Measurements from ENCODE around the gene GCNT4.
A peak's percentile ranks its signal among the peaks of the same experiment; 100 is the strongest.

GCNT4 gene

GRCh38 chr5:75021800-75022199 lies 30.6 kb downstream of the GCNT4 start:
- Histone ChIP-seq H3K4me3 (ENCODE audit: insufficient read depth in 1 of 2, low read depth in 1 of 2, low read length in 2 of 2) (no peak overlapping the region), H2AFZ (ENCODE audit: low read depth, low read length) (no peak overlapping the region), H3K4me1 (ENCODE audit: control insufficient read depth, insufficient read depth, low read depth, low read length) (peaks cover 4% of the 10 kb centered on the region), H2BK15ac (ENCODE audit: low read depth, poor library complexity, severe bottlenecking) (no peak overlapping the region), H3K4me2 (ENCODE audit: low read length, poor library complexity, severe bottlenecking) (no peak overlapping the region), H3K27ac (ENCODE audit: low read length, poor library complexity, severe bottlenecking) (no peak overlapping the region), H3K27me3 (ENCODE audit: control insufficient read depth in 1 of 2, insufficient read depth in 1 of 2, low read length in 2 of 2) (no peaks in the 10 kb centered on the region), H3K23ac (ENCODE audit: low read length in 2 of 2) (no peak overlapping the region), H2BK12ac (ENCODE audit: low read length in 2 of 2) (no peak overlapping the region), H3K4ac (ENCODE audit: low read depth in 1 of 2, low read length in 2 of 2) (no peak overlapping the region), H2AK5ac (ENCODE audit: low read length, severe bottlenecking) (no peak overlapping the region), H3K14ac (ENCODE audit: low read length in 2 of 2) (no peak overlapping the region), H3K18ac (ENCODE audit: low read depth in 1 of 2, low read length in 2 of 2) (no peak overlapping the region), H4K8ac (ENCODE audit: low read length) (no peak overlapping the region), H3K9me3 (ENCODE audit: control insufficient read depth, low read length) (no peaks in the 10 kb centered on the region), H3K79me1 (replicated peaks; ENCODE audit: low read length, poor library complexity, severe bottlenecking) (no peaks in the 10 kb centered on the region), H3K9ac (ENCODE audit: low read length) (no peak overlapping the region), H3K36me3 (ENCODE audit: control insufficient read depth in 1 of 2, insufficient read depth in 2 of 2, low read depth in 1 of 2, low read length in 2 of 2) (no peaks in the 10 kb centered on the region), H2BK5ac (ENCODE audit: low read depth, low read length, poor library complexity, severe bottlenecking) (no peak overlapping the region), H2BK120ac (ENCODE audit: low read depth, low read length) (no peak overlapping the region), H4K91ac (ENCODE audit: low read length) (no peak overlapping the region)
- 82% methylated on average over 2 of the region's 4 CpGs for WGBS
- no peak for DNase-seq

- no peak overlapping the region for H2BK12ac ChIP-seq (ENCODE audit: low read length in 2 of 2)
- H3K4me1 ChIP-seq (ENCODE audit: control insufficient read depth, insufficient read depth, low read depth, low read length), result peaks cover 4% of the 10 kb centered on the region
- no peak overlapping the region for H3K4me3 ChIP-seq (ENCODE audit: insufficient read depth in 1 of 2, low read depth in 1 of 2, low read length in 2 of 2)
- no peaks in the 10 kb centered on the region for H3K9me3 ChIP-seq (ENCODE audit: control insufficient read depth, low read length)
- H2BK5ac ChIP-seq (ENCODE audit: low read depth, low read length, poor library complexity, severe bottlenecking), result no peak overlapping the region
- no peaks in the 10 kb centered on the region for H3K36me3 ChIP-seq (ENCODE audit: control insufficient read depth in 1 of 2, insufficient read depth in 2 of 2, low read depth in 1 of 2, low read length in 2 of 2)
- no peak overlapping the region for H3K4me2 ChIP-seq (ENCODE audit: low read length, poor library complexity, severe bottlenecking)
- H4K8ac ChIP-seq (ENCODE audit: low read length), result no peak overlapping the region
- H3K9ac ChIP-seq (ENCODE audit: low read length), result no peak overlapping the region
- no peak overlapping the region for H4K91ac ChIP-seq (ENCODE audit: low read length)
- DNase-seq, result no peak
- no peak overlapping the region for H3K4ac ChIP-seq (ENCODE audit: low read depth in 1 of 2, low read length in 2 of 2)
- H3K18ac ChIP-seq (ENCODE audit: low read depth in 1 of 2, low read length in 2 of 2), result no peak overlapping the region
- no peak overlapping the region for H3K27ac ChIP-seq (ENCODE audit: low read length, poor library complexity, severe bottlenecking)
- no peak overlapping the region for H2BK15ac ChIP-seq (ENCODE audit: low read depth, poor library complexity, severe bottlenecking)
- no peaks in the 10 kb centered on the region for H3K79me1 ChIP-seq (replicated peaks; ENCODE audit: low read length, poor library complexity, severe bottlenecking)
- H2AK5ac ChIP-seq (ENCODE audit: low read length, severe bottlenecking), result no peak overlapping the region
- no peaks in the 10 kb centered on the region for H3K27me3 ChIP-seq (ENCODE audit: control insufficient read depth in 1 of 2, insufficient read depth in 1 of 2, low read length in 2 of 2)
- no peak overlapping the region for H2BK120ac ChIP-seq (ENCODE audit: low read depth, low read length)
- 94% methylated on average over 3 of the region's 3 CpGs for WGBS
- H3K23ac ChIP-seq (ENCODE audit: low read length in 2 of 2), result no peak overlapping the region
- H2AFZ ChIP-seq (ENCODE audit: low read depth, low read length), result no peak overlapping the region
- no peak overlapping the region for H3K14ac ChIP-seq (ENCODE audit: low read length in 2 of 2)
Observed at GRCh38 chr5:75021219-75021618, 31.1 kb downstream of the GCNT4 start.

DNA sequence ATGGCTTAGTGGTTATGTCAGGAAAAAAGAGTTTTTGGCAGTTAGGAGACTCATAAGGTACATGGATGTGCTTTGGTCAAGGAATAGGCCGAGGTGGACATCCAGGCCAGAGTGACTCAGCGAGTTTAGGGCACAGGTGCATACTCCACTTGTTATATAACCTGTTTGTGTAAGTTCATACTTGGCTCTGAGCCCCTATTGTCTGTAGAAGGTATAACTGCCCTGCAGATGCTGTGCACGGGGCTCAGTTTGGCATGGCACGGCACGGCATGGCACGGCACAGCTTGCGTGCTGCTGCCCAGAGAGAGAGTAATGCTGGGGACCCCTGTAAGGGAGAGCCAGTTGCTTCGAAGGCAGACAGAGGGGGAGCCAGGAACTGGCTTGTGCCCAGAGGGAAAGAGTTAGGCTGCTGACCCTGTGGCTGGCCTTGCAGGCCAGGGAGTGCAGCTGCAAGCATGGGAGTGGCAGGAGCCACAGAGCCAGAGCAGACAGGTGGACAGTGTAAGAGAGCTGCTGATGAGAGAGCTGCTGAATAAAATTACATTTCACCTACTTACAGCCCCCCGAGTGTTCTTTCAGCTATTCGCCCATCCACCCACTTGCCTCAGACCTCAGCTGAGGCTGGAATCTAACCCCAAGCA lies 32.2 kb downstream of the GCNT4 start:
- Histone ChIP-seq H3K4ac (ENCODE audit: low read depth in 1 of 2, low read length in 2 of 2) (no peak overlapping the region), H3K79me1 (replicated peaks; ENCODE audit: low read length, poor library complexity, severe bottlenecking) (no peaks in the 10 kb centered on the region), H2AFZ (ENCODE audit: low read depth, low read length) (no peak overlapping the region), H4K8ac (ENCODE audit: low read length) (no peak overlapping the region), H3K36me3 (ENCODE audit: control insufficient read depth in 1 of 2, insufficient read depth in 2 of 2, low read depth in 1 of 2, low read length in 2 of 2) (no peaks in the 10 kb centered on the region), H3K9ac (ENCODE audit: low read length) (no peak overlapping the region), H4K91ac (ENCODE audit: low read length) (peak overlapping the region; percentile 9), H3K18ac (ENCODE audit: low read depth in 1 of 2, low read length in 2 of 2) (no peak overlapping the region), H2AK5ac (ENCODE audit: low read length, severe bottlenecking) (no peak overlapping the region), H2BK15ac (ENCODE audit: low read depth, poor library complexity, severe bottlenecking) (no peak overlapping the region), H3K4me1 (ENCODE audit: control insufficient read depth, insufficient read depth, low read depth, low read length) (peaks cover 4% of the 10 kb centered on the region), H3K27ac (ENCODE audit: low read length, poor library complexity, severe bottlenecking) (no peak overlapping the region), H3K4me2 (ENCODE audit: low read length, poor library complexity, severe bottlenecking) (no peak overlapping the region), H3K9me3 (ENCODE audit: control insufficient read depth, low read length) (no peaks in the 10 kb centered on the region), H3K27me3 (ENCODE audit: control insufficient read depth in 1 of 2, insufficient read depth in 1 of 2, low read length in 2 of 2) (no peaks in the 10 kb centered on the region), H2BK12ac (ENCODE audit: low read length in 2 of 2) (no peak overlapping the region), H2BK120ac (ENCODE audit: low read depth, low read length) (no peak overlapping the region), H3K14ac (ENCODE audit: low read length in 2 of 2) (no peak overlapping the region), H3K4me3 (ENCODE audit: insufficient read depth in 1 of 2, low read depth in 1 of 2, low read length in 2 of 2) (no peak overlapping the region), H2BK5ac (ENCODE audit: low read depth, low read length, poor library complexity, severe bottlenecking) (no peak overlapping the region), H3K23ac (ENCODE audit: low read length in 2 of 2) (no peak overlapping the region)
- WGBS, result 94% methylated on average over 10 of the region's 10 CpGs
- no peak for DNase-seq

- Histone ChIP-seq H3K4me1 (ENCODE audit: control insufficient read depth, insufficient read depth, low read depth, low read length) (peaks cover 2% of the 10 kb centered on the region), H3K27ac (ENCODE audit: low read length, poor library complexity, severe bottlenecking) (no peak overlapping the region), H3K4me3 (ENCODE audit: insufficient read depth in 1 of 2, low read depth in 1 of 2, low read length in 2 of 2) (no peak overlapping the region), H3K36me3 (ENCODE audit: control insufficient read depth in 1 of 2, insufficient read depth in 2 of 2, low read depth in 1 of 2, low read length in 2 of 2) (no peaks in the 10 kb centered on the region), H3K14ac (ENCODE audit: low read length in 2 of 2) (peak overlapping the region in 1 of 2 experiments; percentile 35), H2BK15ac (ENCODE audit: low read depth, poor library complexity, severe bottlenecking) (no peak overlapping the region), H2AK5ac (ENCODE audit: low read length, severe bottlenecking) (no peak overlapping the region), H3K4me2 (ENCODE audit: low read length, poor library complexity, severe bottlenecking) (no peak overlapping the region), H3K27me3 (ENCODE audit: control insufficient read depth in 1 of 2, insufficient read depth in 1 of 2, low read length in 2 of 2) (no peaks in the 10 kb centered on the region), H3K9me3 (ENCODE audit: control insufficient read depth, low read length) (no peaks in the 10 kb centered on the region), H2BK5ac (ENCODE audit: low read depth, low read length, poor library complexity, severe bottlenecking) (no peak overlapping the region), H3K4ac (ENCODE audit: low read depth in 1 of 2, low read length in 2 of 2) (no peak overlapping the region), H4K8ac (ENCODE audit: low read length) (no peak overlapping the region), H3K18ac (ENCODE audit: low read depth in 1 of 2, low read length in 2 of 2) (no peak overlapping the region), H2AFZ (ENCODE audit: low read depth, low read length) (no peak overlapping the region), H3K23ac (ENCODE audit: low read length in 2 of 2) (no peak overlapping the region), H4K91ac (ENCODE audit: low read length) (no peak overlapping the region), H3K9ac (ENCODE audit: low read length) (no peak overlapping the region), H3K79me1 (replicated peaks; ENCODE audit: low read length, poor library complexity, severe bottlenecking) (no peaks in the 10 kb centered on the region), H2BK120ac (ENCODE audit: low read depth, low read length) (no peak overlapping the region), H2BK12ac (ENCODE audit: low read length in 2 of 2) (no peak overlapping the region)
- no peak for DNase-seq
- WGBS, result 79% methylated on average over 5 of the region's 7 CpGs
Observed at GRCh38 chr5:75018805-75019587, 33.4 kb downstream of the GCNT4 start.

Data from mesenchymal stem cell (in vitro differentiated cells and primary cell).